Gastroesophageal sphincter (tissue), 4 donors: Measurements from ENCODE around the gene UNC13D. TPM values are rescaled to one million over a fixed set of nuclear protein-coding genes. Genes with fewer than 3 reads are reported as not detected.
A peak's percentile ranks its signal among the peaks of the same experiment; 100 is the strongest.

ENCODE experiments used
- ATAC-seq: fragments of 150-250 bp; one replicate; pipeline ENCODE4 v1.9.1; 2016; ENCODE audit warnings: mild to moderate bottlenecking, moderate library complexity
- H3K27ac ChIP-seq, 4 donors: fragments of 200-600 bp; sonication (generic) in 3 of 4; 1 replicate in 3 of 4; 2 replicates in 1 of 4; pipeline ENCODE4 v1.5.1; 2016 to 2019
- H3K27me3 ChIP-seq: fragments of 200-600 bp; sonication (generic); one replicate; pipeline ENCODE4 v1.5.1; 2019
- H3K36me3 ChIP-seq, 2 donors: fragments of 200-600 bp; sonication (generic); one replicate each; pipeline ENCODE4 v1.5.1; 2019; ENCODE audit warnings: control low read depth in 1 of 2
- H3K4me1 ChIP-seq, 3 donors: fragments of 200-600 bp; sonication (generic); 1 replicate in 2 of 3; 2 replicates in 1 of 3; pipeline ENCODE4 v1.5.1; 2016 to 2019; ENCODE audit warnings: control low read depth in 2 of 3
- H3K4me3 ChIP-seq, 2 donors: fragments of 200-600 bp; sonication (generic); one replicate each; pipeline ENCODE4 v1.5.1; 2019; ENCODE audit warnings: mild to moderate bottlenecking in 1 of 2, moderate library complexity in 1 of 2
- H3K9me3 ChIP-seq, 3 donors: fragments of 200-600 bp; sonication (generic); one replicate each; pipeline ENCODE4 v1.5.1; 2017 to 2019; ENCODE audit warnings: control low read depth in 2 of 3
- EP300 ChIP-seq: sonication (generic); formaldehyde crosslinking; IDR thresholded peaks from one replicate; pipeline ENCODE4 v1.6.1; 2017; ENCODE audit warnings: antibody characterized with exemption, mild to moderate bottlenecking
- POLR2A ChIP-seq, 2 donors: fragments of 450-650 bp; IDR thresholded peaks; one replicate each; pipeline ENCODE4 v1.6.1; 2017; ENCODE audit warnings: antibody characterized with exemption in 2 of 2, mild to moderate bottlenecking in 2 of 2, moderate library complexity in 1 of 2
- POLR2AphosphoS5 ChIP-seq: sonication (generic); formaldehyde crosslinking; IDR thresholded peaks from one replicate; pipeline ENCODE4 v1.6.1; 2017; ENCODE audit warnings: antibody characterized with exemption
- WGBS, 2 donors: methylation state at CpG; one replicate each; pipeline ENCODE4 v1.1.5; 2018; ENCODE audit warnings: low coverage in 1 of 2; 5-methylcytosine and 5-hydroxymethylcytosine counted together
- total RNA-seq, 4 donors: library from RNA; depleted of rRNA; stranded (reverse); fragments of >200 nt; gene quantifications; one replicate each; pipeline ENCODE4 v1.1.0, GENCODE V29; 2016
- TF ChIP-seq, protein P1 (sequence below), 4 experiments: fragments of 200-600 bp in 2 of 4; fragments of 450-650 bp in 2 of 4; sonication (generic) in 1 of 4; IDR thresholded peaks; one replicate each; pipeline ENCODE4 v1.5.1; 2017 to 2019; ENCODE audit warnings: antibody characterized with exemption in 4 of 4, mild to moderate bottlenecking in 2 of 4, moderate library complexity in 2 of 4

Gene UNC13D
- total RNA-seq, 4 donors from 2014 or later, result 2.6 to 10.8 (median 5.6) TPM

DNA sequence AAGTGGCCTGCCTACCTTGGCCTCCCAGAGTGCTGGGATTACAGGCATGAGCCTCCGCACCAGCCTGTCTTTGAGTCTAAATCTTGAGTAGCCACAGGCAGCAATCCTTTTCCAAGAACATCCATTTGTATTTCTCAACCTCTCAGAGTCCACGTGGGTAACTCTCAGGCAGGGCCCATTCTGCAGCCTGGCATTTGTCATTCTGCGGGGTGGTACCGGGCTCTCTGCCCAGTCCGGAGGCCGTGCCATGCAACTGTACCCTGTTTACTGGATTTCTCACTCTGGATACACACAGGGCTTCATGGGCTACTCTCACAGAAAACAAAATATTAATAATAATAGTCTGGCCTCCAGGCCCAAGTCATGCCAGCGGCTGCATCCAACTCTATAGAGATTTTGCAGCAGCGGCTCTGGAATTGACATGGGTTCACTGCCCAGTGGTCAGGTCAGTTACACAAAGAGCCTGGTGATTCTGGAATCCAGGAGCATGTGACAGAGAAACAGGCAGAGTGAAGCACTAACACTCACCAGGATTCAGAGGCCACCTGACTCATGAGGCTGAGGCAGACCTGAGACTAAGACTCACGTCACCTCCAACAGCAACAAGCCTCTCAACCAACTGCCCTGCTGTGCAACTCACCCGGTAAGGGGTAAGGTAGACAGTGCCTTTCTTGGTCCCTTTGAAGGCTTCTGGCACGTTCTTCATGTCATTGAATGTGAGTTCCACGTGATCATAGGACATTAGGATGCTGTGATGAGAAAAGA lies 6.9 kb upstream of the UNC13D start:
- H3K9me3 ChIP-seq, result no peaks in the 10 kb centered on the region
- WGBS, 2 donors, result 72 to 80% methylated on average over 3 to 6 of the region's 12 CpGs
- H3K27me3 ChIP-seq, result no peaks in the 10 kb centered on the region
- no peak for ATAC-seq
- peaks cover 0 to 85% (median 20%) of the 10 kb centered on the region in 3 donors for H3K4me1 ChIP-seq
- no peak overlapping the region for H3K4me3 ChIP-seq
- peak; percentile 50 for TF ChIP-seq POLR2AphosphoS5
- no peak for TF ChIP-seq POLR2A (IDR thresholded peaks at IDR 0.05)
- TF ChIP-seq, protein P1, sequence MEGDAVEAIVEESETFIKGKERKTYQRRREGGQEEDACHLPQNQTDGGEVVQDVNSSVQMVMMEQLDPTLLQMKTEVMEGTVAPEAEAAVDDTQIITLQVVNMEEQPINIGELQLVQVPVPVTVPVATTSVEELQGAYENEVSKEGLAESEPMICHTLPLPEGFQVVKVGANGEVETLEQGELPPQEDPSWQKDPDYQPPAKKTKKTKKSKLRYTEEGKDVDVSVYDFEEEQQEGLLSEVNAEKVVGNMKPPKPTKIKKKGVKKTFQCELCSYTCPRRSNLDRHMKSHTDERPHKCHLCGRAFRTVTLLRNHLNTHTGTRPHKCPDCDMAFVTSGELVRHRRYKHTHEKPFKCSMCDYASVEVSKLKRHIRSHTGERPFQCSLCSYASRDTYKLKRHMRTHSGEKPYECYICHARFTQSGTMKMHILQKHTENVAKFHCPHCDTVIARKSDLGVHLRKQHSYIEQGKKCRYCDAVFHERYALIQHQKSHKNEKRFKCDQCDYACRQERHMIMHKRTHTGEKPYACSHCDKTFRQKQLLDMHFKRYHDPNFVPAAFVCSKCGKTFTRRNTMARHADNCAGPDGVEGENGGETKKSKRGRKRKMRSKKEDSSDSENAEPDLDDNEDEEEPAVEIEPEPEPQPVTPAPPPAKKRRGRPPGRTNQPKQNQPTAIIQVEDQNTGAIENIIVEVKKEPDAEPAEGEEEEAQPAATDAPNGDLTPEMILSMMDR (IDR thresholded peaks at IDR 0.05), result no peak
- no peak for TF ChIP-seq EP300
- H3K27ac ChIP-seq, result peak overlapping the region in 2 of 4 donors; percentile 34 to 75
- H3K36me3 ChIP-seq, result peaks cover 0 to 73% of the 10 kb centered on the region in 2 donors

DNA sequence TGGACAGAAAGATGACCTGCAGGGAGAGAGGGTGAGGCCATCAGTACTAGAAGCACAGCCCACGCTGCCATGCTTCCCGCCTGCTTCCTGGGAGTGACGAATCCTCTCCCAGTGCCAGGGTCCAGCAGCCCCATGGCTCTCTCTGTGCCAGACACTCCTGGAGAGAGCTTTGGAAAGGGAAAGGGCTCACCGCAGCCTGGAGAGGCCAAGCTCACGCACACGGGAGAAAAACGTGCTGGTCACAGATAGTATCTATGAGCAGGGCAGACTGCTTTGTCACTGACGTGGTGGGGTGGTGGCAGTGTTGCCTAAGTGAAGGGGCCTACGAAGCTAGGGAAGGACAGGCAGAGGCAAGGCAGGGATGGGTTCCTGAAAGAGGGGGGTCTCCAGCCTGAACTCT lies 5.5 kb upstream of the UNC13D start:
- 72 to 84% methylated on average over 3 to 6 of the region's 9 CpGs for WGBS, 2 donors

DNA sequence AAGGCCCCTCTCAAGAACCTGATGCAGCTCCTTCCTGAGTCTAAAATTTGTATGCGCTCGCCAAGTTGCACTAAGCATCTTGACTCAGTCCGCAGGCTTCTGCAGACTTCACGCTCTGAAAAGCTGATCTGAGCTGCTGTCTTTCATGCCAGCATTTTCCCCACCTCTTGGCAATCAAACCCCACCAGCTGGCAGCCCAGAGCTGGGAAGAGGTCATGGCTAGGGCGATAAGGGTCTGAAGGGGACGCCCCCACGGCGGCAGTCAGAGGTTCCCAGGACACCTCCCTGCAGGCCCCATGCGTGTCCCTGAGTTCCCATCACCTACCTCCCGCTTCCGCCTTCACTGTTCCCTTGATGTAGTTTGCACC lies 5.1 kb upstream of the UNC13D start:
- ATAC-seq, result no peak
- peaks cover 0 to 100% (median 35%) of the 10 kb centered on the region in 3 donors for H3K4me1 ChIP-seq
- H3K27me3 ChIP-seq, result no peaks in the 10 kb centered on the region
- WGBS, 2 donors, result 70% methylated on average over 7 of the region's 11 CpGs; no CpG with 5 or more reads in 1 of the 2 donors
- H3K36me3 ChIP-seq, result peaks cover 0 to 83% of the 10 kb centered on the region in 2 donors
- H3K27ac ChIP-seq, result peak overlapping the region in 3 of 4 donors; percentile 75 to 77 (median 75)
- H3K9me3 ChIP-seq, result no peaks in the 10 kb centered on the region
- H3K4me3 ChIP-seq, result no peak overlapping the region
- no peak for TF ChIP-seq POLR2AphosphoS5
- no peak for TF ChIP-seq EP300
- no peak for TF ChIP-seq POLR2A (IDR thresholded peaks at IDR 0.05)
- TF ChIP-seq, protein P1 (IDR thresholded peaks at IDR 0.05), result no peak

More for the DNA sequence above, 5.5 kb upstream of the UNC13D start:
- Histone ChIP-seq H3K27ac (peak overlapping the region in 3 of 4 donors; percentile 75 to 77 (median 75)), H3K9me3 (no peaks in the 10 kb centered on the region), H3K4me1 (peaks cover 0 to 97% (median 31%) of the 10 kb centered on the region in 3 donors), H3K36me3 (peaks cover 0 to 83% of the 10 kb centered on the region in 2 donors), H3K27me3 (no peaks in the 10 kb centered on the region), H3K4me3 (no peak overlapping the region)
- ATAC-seq, result no peak
- TF ChIP-seq POLR2A (IDR thresholded peaks at IDR 0.05), result no peak
- no peak for TF ChIP-seq POLR2AphosphoS5
- TF ChIP-seq, protein P1 (IDR thresholded peaks at IDR 0.05), result no peak
- no peak for TF ChIP-seq EP300

DNA sequence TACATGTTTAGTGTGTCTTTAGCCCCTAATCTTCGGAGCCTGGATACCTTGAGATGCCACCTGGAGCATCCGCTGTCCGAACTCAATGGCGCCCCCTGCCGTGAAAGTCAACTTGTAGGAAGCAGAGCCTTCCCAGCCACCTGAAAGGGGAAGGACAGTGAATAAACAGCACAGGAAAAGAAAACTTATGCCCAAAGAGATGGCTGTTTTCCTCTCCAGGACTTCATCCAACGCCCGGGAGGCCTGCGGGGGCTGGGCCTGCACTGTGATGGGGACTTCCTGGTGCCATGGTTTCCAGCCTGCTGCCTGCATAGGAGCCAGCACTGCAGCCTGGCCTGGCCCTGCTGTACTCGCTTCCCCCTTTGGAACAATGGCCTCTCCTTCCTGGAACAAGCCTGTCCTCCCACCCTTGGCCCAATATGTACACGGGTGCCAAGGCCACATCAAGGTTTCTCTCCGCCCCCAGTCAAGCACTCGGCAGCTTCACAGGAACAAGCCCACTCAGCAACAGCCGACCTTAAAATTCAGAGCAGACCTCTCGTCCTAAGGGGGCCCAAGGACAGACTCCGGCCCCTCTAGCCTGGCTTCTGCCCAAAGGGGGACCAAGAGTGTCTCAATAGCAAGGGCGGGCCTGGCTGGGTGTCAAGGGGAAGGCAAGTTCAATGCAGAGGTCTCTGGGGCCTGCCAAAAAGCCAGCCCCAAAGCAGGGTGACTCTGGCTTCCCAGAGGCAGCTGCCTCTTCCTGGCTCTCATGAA lies 4.5 kb upstream of the UNC13D start:
- peak overlapping the region in 3 of 4 donors; percentile 75 to 77 (median 75) for H3K27ac ChIP-seq
- H3K27me3 ChIP-seq, result no peaks in the 10 kb centered on the region
- no peak overlapping the region for H3K4me3 ChIP-seq
- peak; percentile 66 for ATAC-seq
- H3K36me3 ChIP-seq, result peaks cover 0 to 83% of the 10 kb centered on the region in 2 donors
- no peaks in the 10 kb centered on the region for H3K9me3 ChIP-seq
- WGBS, 2 donors, result 22 to 57% methylated on average over 1 to 7 of the region's 16 CpGs
- TF ChIP-seq POLR2A (IDR thresholded peaks at IDR 0.05) (no peak), EP300 (no peak), POLR2AphosphoS5 (no peak)
- TF ChIP-seq, protein P1 (IDR thresholded peaks at IDR 0.05), result peak in 3 of 4 experiments; percentile 58 to 69 (median 64)
- H3K4me1 ChIP-seq, result peaks cover 0 to 96% (median 31%) of the 10 kb centered on the region in 3 donors
